HG03097 (cell line): Measurements from ENCODE around the gene EIF4EBP3.
A peak's percentile ranks its signal among the peaks of the same experiment; 100 is the strongest.

Experiments used
- ATAC-seq: cut with Tn5 transposase; IDR thresholded peaks from one replicate; pipeline ENCODE4 v1.9.1; 2021; ENCODE audit not compliant: unreplicated experiment, low FRiP score

EIF4EBP3 gene

GRCh38 chr5:140556438-140556837 is 9.0 kb downstream of the EIF4EBP3 start:
- no peak for ATAC-seq

- ATAC-seq: peak; percentile 90
These were observed 9.8 kb downstream of the EIF4EBP3 start, which contains the start of gene SRA1 for GRCh38 chr5:140557136-140557805. Gene SRA1, minus strand, starts transcription at chr5:140557473. Its CDS starts 21 bp downstream, at chr5:140557452.

- no peak for ATAC-seq
These were observed 10.5 kb downstream of the EIF4EBP3 start for GRCh38 chr5:140557965-140558364.

- no peak for ATAC-seq
These were observed 11.1 kb downstream of the EIF4EBP3 start for GRCh38 chr5:140558542-140558941.

GRCh38 chr5:140560227-140560626 is 12.8 kb downstream of the EIF4EBP3 start:
- ATAC-seq: no peak

GRCh38 chr5:140561753-140562523 is 14.5 kb downstream of the EIF4EBP3 start:
- ATAC-seq: no peak

GRCh38 chr5:140563596-140563995 is 16.1 kb downstream of the EIF4EBP3 start:
- no peak for ATAC-seq

- ATAC-seq: peak; percentile 83
These were observed 16.9 kb downstream of the EIF4EBP3 start, which contains the start of the genes APBB3 and SLC35A4 for GRCh38 chr5:140564196-140565023. Gene APBB3, minus strand, starts transcription at chr5:140564598. Its CDS starts 353 bp downstream, at chr5:140564245. Gene SLC35A4, plus strand, starts transcription at chr5:140564828. Its CDS starts 2,342 bp downstream, at chr5:140567170.

- ATAC-seq: no peak
These were observed 17.7 kb downstream of the EIF4EBP3 start for GRCh38 chr5:140565024-140565779.

- ATAC-seq: no peak
These were observed 18.3 kb downstream of the EIF4EBP3 start for GRCh38 chr5:140565780-140566095.

GRCh38 chr5:140566665-140567064 is 19.2 kb downstream of the EIF4EBP3 start:
- no peak for ATAC-seq

GRCh38 chr5:140567136-140567818 is 19.8 kb downstream of the EIF4EBP3 start:
- ATAC-seq: no peak

- ATAC-seq: no peak
These were observed 20.4 kb downstream of the EIF4EBP3 start for GRCh38 chr5:140567871-140568270.

GRCh38 chr5:140568443-140569063 is 21.1 kb downstream of the EIF4EBP3 start:
- ATAC-seq: no peak

- no peak for ATAC-seq
These were observed 21.7 kb downstream of the EIF4EBP3 start for GRCh38 chr5:140569197-140569596.

GRCh38 chr5:140570058-140570457 is 22.6 kb downstream of the EIF4EBP3 start:
- no peak for ATAC-seq

GRCh38 chr5:140570488-140570887 is 23.0 kb downstream of the EIF4EBP3 start:
- no peak for ATAC-seq

- ATAC-seq: no peak
These were observed 23.6 kb downstream of the EIF4EBP3 start for GRCh38 chr5:140571105-140571504.

GRCh38 chr5:140573683-140574082 is 26.2 kb downstream of the EIF4EBP3 start:
- ATAC-seq: no peak
